Measurements from ENCODE around the gene ADD3.

DNA sequence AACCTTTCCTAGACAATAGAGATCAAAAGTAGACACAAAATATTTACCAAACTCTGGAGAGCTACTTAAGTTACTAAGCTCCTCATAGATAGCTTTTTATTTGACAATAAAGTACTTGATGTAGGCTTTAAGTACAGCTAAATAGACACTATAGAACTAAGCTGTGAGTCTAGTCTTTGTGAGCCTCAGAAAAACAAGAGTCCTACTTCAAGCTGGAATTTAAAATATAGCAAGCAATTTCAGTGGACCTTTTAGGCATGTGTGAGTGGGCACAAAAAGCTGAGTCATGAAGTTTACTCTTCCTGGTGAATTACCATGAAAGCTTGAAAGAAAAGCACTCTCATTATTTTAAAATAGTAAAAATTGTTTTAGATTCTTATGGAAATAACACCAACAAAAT lies 76.1 kb downstream of the ADD3 start:
- TF ChIP-seq CTCF (IDR thresholded peaks at IDR 0.05; ENCODE audit: borderline replicate concordance, extremely low read depth, low read length, poor library complexity, severe bottlenecking) (no peak), EZH2 (IDR thresholded peaks at IDR 0.05; ENCODE audit: borderline replicate concordance, low read depth, low read length, severe bottlenecking) (no peak)

Measured in DND-41 (cell line).